ENCODE measurements around the gene HERPUD2. TPM values are rescaled to one million over a fixed set of nuclear protein-coding genes. Genes with fewer than 3 reads are reported as not detected.

Gene HERPUD2
- polyA plus RNA-seq, 1 of the 3 experiments (the other 2 are of a cell fraction): 39.2 TPM

DNA sequence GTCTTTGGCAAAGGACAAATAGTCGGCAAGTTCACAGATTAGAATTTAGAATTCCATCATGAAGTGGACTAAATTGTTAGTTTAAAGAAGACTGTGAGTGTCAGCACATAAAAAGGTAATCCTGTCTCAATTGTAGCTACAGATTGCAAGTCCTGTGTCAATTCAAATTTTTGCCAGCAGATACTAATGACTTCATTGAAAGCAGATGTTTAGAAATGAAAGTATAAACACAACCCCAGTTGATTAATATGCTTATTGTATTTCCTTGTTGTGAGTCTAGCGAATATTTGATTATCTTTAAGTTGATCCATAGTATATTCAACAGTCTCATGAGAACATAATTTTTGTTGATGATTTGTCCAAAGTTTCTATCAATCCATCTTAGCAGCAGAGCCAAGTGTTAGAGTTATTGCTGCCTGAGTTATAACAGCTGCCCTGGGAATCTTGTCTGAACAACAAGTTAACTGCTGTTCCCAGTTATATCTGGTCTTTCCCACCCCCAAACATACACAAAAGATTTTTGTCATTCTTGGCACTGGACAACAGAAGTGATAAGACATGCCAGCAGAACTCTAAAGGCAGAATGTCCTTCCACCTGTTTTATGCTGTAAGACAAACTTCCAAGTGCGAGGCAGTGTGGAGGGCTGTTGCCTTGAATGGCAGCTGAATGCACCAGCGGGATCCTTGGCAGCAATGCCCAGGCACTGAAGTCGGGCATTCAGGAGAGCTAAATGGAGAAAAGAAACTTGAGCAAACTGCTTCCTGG lies 21.3 kb upstream of the HERPUD2 start:
- POLR2A ChIA-PET: interaction anchor here (1.3 to 1.5 kb wide), 2 partner anchors 22 to 85 kb away, joined by 5 to 10 read pairs; partner anchors contain the start of genes HERPUD2 and SEPTIN7
- Histone ChIP-seq H3K4me1 (ENCODE audit: control insufficient read depth in 1 of 2, insufficient read depth in 2 of 2, low read depth in 1 of 2, low read length in 1 of 2) (peaks cover 7 to 20% of the 10 kb centered on the region in 2 experiments; a peak in 2 of 4 replicates), H3K27me3 (ENCODE audit: insufficient read depth) (no peaks in the 10 kb centered on the region), H3K79me2 (ENCODE audit: insufficient read depth) (no peaks in the 10 kb centered on the region), H3K9me3 (no peaks in the 10 kb centered on the region), H3F3A (replicated peaks; ENCODE audit: insufficient read depth) (no peaks in the 10 kb centered on the region), H4K20me1 (ENCODE audit: insufficient read depth) (no peaks in the 10 kb centered on the region), H3K9ac (no peak overlapping the region), H3K4me3 (ENCODE audit: low read depth in 2 of 2, low read length in 1 of 2) (peak overlapping the region; percentile 38 to 39), H3K9me2 (no peaks in the 10 kb centered on the region), H3K4me2 (peak overlapping the region; percentile 56), H2AFZ (ENCODE audit: low read depth) (peak overlapping the region; percentile 39), H3K36me3 (replicated peaks in 1 of 2; ENCODE audit: control insufficient read depth in 1 of 2, insufficient read depth in 2 of 2, low read length in 1 of 2) (no peaks in the 10 kb centered on the region), H3K27ac (ENCODE audit: low read depth in 2 of 2, low read length in 1 of 2) (peak overlapping the region; percentile 26 to 90; a peak in 3 of 4 replicates)
- peak; percentile 58 for DNase-seq
- CTCF ChIA-PET: interaction anchor here (0.7 to 3.4 kb wide), 12 partner anchors 10 to 268 kb away, joined by 3 to 21 read pairs (median 4); partner anchors contain the start of gene SEPTIN7
- WGBS (ENCODE audit: low lambda C conversion rate): 18% methylated on average over 5 of the region's 5 CpGs
- no peak for TF ChIP-seq MEF2A (IDR thresholded peaks at IDR 0.05; ENCODE audit: borderline replicate concordance, low read depth)
- TF ChIP-seq, protein P1, sequence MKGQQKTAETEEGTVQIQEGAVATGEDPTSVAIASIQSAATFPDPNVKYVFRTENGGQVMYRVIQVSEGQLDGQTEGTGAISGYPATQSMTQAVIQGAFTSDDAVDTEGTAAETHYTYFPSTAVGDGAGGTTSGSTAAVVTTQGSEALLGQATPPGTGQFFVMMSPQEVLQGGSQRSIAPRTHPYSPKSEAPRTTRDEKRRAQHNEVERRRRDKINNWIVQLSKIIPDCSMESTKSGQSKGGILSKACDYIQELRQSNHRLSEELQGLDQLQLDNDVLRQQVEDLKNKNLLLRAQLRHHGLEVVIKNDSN (IDR thresholded peaks at IDR 0.05; ENCODE audit: borderline replicate concordance, low read depth): no peak
- TF ChIP-seq TAF1 (IDR thresholded peaks at IDR 0.05; ENCODE audit: borderline replicate concordance, low read depth, low read length): 0 out of 2 replicates have a peak, but pooled peaks have one; percentile 39
- no peak for TF ChIP-seq GABPA (IDR thresholded peaks at IDR 0.05; ENCODE audit: low read depth)
- 0 out of 2 replicates have a peak, but pooled peaks have one; percentile 8 for TF ChIP-seq TEAD4 (IDR thresholded peaks at IDR 0.05; ENCODE audit: borderline replicate concordance, insufficient read depth)
- TF ChIP-seq MXI1 (IDR thresholded peaks at IDR 0.05; ENCODE audit: low read depth, low read length): no peak; the same call in 1 of the 2 replicates
- no peak for TF ChIP-seq EZH2phosphoT487 (IDR thresholded peaks at IDR 0.05; ENCODE audit: borderline replicate concordance, low read depth)
- peak; percentile 30; the same call in 1 of the 2 replicates for TF ChIP-seq POLR2AphosphoS5 (IDR thresholded peaks at IDR 0.05; ENCODE audit: low read depth, low read length)
- no peak for TF ChIP-seq YY1 (IDR thresholded peaks at IDR 0.05; ENCODE audit: low read depth)
- peak; percentile 50; the same call in 1 of the 2 replicates for TF ChIP-seq GATA2 (CRISPR knock-in tag; IDR thresholded peaks at IDR 0.05)
- peak; percentile 87 for TF ChIP-seq TCF12 (IDR thresholded peaks at IDR 0.05)
- TF ChIP-seq, protein P2, sequence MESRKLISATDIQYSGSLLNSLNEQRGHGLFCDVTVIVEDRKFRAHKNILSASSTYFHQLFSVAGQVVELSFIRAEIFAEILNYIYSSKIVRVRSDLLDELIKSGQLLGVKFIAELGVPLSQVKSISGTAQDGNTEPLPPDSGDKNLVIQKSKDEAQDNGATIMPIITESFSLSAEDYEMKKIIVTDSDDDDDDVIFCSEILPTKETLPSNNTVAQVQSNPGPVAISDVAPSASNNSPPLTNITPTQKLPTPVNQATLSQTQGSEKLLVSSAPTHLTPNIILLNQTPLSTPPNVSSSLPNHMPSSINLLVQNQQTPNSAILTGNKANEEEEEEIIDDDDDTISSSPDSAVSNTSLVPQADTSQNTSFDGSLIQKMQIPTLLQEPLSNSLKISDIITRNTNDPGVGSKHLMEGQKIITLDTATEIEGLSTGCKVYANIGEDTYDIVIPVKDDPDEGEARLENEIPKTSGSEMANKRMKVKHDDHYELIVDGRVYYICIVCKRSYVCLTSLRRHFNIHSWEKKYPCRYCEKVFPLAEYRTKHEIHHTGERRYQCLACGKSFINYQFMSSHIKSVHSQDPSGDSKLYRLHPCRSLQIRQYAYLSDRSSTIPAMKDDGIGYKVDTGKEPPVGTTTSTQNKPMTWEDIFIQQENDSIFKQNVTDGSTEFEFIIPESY (IDR thresholded peaks at IDR 0.05; ENCODE audit: borderline replicate concordance, low read depth): no peak
- peak in 1 of 2 experiments; percentile 65; a peak in 3 of 4 replicates for TF ChIP-seq EP300 (IDR thresholded peaks at IDR 0.05; ENCODE audit: borderline replicate concordance in 1 of 2, low read depth in 1 of 2, low read length in 1 of 2)
- TF ChIP-seq SIN3A (IDR thresholded peaks at IDR 0.05; ENCODE audit: borderline replicate concordance, low read depth, low read length): no peak
- TF ChIP-seq JUND (IDR thresholded peaks at IDR 0.05): no peak
- TF ChIP-seq SMC3 (IDR thresholded peaks at IDR 0.05; ENCODE audit: low read depth, low read length): no peak
- TF ChIP-seq NFIC (IDR thresholded peaks at IDR 0.05; ENCODE audit: borderline replicate concordance): peak; percentile 66
- TF ChIP-seq CHD2 (IDR thresholded peaks at IDR 0.05; ENCODE audit: low read length, partially characterized antibody): peak; percentile 35
- TF ChIP-seq, protein P3, sequence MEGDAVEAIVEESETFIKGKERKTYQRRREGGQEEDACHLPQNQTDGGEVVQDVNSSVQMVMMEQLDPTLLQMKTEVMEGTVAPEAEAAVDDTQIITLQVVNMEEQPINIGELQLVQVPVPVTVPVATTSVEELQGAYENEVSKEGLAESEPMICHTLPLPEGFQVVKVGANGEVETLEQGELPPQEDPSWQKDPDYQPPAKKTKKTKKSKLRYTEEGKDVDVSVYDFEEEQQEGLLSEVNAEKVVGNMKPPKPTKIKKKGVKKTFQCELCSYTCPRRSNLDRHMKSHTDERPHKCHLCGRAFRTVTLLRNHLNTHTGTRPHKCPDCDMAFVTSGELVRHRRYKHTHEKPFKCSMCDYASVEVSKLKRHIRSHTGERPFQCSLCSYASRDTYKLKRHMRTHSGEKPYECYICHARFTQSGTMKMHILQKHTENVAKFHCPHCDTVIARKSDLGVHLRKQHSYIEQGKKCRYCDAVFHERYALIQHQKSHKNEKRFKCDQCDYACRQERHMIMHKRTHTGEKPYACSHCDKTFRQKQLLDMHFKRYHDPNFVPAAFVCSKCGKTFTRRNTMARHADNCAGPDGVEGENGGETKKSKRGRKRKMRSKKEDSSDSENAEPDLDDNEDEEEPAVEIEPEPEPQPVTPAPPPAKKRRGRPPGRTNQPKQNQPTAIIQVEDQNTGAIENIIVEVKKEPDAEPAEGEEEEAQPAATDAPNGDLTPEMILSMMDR (IDR thresholded peaks at IDR 0.05): no peak
- TF ChIP-seq RAD21 (IDR thresholded peaks at IDR 0.05; ENCODE audit: low read length): peak; percentile 10; the same call in 1 of the 2 replicates
- TF ChIP-seq RFX5 (IDR thresholded peaks at IDR 0.05; ENCODE audit: low read length): 0 out of 2 replicates have a peak, but pooled peaks have one; percentile 19
- TF ChIP-seq, protein P4, sequence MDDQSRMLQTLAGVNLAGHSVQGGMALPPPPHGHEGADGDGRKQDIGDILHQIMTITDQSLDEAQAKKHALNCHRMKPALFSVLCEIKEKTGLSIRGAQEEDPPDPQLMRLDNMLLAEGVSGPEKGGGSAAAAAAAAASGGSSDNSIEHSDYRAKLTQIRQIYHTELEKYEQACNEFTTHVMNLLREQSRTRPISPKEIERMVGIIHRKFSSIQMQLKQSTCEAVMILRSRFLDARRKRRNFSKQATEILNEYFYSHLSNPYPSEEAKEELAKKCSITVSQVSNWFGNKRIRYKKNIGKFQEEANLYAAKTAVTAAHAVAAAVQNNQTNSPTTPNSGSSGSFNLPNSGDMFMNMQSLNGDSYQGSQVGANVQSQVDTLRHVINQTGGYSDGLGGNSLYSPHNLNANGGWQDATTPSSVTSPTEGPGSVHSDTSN (IDR thresholded peaks at IDR 0.05): peak; percentile 83
- 0 out of 2 replicates have a peak, but pooled peaks have one; percentile 30 for TF ChIP-seq FOXJ3 (CRISPR knock-in tag; IDR thresholded peaks at IDR 0.05)
- TF ChIP-seq, protein P5, sequence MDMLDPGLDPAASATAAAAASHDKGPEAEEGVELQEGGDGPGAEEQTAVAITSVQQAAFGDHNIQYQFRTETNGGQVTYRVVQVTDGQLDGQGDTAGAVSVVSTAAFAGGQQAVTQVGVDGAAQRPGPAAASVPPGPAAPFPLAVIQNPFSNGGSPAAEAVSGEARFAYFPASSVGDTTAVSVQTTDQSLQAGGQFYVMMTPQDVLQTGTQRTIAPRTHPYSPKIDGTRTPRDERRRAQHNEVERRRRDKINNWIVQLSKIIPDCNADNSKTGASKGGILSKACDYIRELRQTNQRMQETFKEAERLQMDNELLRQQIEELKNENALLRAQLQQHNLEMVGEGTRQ (IDR thresholded peaks at IDR 0.05; ENCODE audit: borderline replicate concordance, low read depth, low read length): no peak
